Measurements from ENCODE around the gene SHH.

SHH gene

DNA sequence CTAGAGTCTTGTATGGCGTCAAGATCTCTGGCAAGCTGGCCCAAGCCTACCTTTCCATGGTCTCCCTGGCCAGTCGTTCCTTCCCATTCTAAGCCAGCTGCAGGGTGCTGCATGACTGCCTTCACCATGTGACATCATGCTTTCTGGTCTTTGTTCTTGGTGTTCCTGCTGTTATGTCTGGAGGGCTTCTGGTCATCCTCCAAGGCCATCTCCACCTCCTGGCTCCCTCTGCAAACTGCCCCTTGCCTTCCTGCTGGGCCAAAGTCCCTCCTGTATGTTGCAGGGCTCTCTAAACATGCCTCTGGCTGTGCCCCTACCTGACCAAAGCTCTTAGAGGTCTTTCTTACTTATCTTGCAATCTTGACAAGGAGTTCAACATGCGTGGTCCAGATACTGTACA is 44.4 kb upstream of the SHH start:
- no peak for DNase-seq (ENCODE audit: extremely low read depth, low read depth)
- no peak overlapping the region for H3K4me3 ChIP-seq (replicated peaks; ENCODE audit: low read depth, low read length)
- TF ChIP-seq, protein P1, sequence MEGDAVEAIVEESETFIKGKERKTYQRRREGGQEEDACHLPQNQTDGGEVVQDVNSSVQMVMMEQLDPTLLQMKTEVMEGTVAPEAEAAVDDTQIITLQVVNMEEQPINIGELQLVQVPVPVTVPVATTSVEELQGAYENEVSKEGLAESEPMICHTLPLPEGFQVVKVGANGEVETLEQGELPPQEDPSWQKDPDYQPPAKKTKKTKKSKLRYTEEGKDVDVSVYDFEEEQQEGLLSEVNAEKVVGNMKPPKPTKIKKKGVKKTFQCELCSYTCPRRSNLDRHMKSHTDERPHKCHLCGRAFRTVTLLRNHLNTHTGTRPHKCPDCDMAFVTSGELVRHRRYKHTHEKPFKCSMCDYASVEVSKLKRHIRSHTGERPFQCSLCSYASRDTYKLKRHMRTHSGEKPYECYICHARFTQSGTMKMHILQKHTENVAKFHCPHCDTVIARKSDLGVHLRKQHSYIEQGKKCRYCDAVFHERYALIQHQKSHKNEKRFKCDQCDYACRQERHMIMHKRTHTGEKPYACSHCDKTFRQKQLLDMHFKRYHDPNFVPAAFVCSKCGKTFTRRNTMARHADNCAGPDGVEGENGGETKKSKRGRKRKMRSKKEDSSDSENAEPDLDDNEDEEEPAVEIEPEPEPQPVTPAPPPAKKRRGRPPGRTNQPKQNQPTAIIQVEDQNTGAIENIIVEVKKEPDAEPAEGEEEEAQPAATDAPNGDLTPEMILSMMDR (IDR thresholded peaks at IDR 0.05; ENCODE audit: low read depth, low read length, missing control alignments): no peak

DNA sequence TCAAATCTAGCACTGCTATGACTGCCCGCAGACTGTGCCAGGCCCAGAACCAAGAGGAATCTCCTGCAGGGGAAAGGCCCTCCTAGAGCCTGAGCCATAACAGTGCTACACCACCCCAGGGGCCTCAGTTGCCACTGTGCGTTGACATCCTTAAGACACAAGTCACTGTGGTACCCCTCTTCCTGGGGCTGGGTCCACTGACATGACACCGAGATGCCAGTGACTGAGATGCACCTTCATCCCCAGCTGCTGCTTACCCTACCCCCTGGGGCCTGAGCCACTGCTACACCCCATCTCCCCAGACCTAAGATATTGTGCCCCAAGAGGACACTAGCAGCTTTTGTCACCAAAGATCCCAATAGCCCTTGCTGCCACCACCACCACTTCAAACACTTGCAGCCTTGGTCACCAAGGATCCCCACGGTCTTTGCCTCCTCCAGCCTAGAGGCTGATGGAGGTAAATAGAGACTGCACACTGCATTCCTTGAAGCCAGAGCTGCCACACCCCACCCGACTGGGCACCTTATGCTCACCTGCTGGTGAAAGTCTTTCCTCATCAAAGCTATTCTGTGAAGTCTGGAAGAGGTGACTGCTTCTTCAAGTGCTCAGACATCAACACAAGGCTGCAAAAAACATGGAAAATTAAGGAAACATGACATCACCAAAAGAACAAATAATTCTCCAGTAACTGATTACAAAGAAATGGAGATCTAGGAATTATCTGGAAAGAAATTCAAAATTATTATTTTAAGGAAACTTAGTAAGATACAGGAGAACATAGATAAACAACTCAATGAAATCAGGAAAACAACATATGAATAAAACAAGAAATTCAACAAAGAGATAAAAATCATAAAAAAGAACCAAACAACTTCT is 40.4 kb upstream of the SHH start:
- TF ChIP-seq, protein P1 (IDR thresholded peaks at IDR 0.05; ENCODE audit: low read depth, low read length, missing control alignments): no peak
- no peak overlapping the region for H3K4me3 ChIP-seq (replicated peaks; ENCODE audit: low read depth, low read length)
- no peak for DNase-seq (ENCODE audit: extremely low read depth, low read depth)

DNA sequence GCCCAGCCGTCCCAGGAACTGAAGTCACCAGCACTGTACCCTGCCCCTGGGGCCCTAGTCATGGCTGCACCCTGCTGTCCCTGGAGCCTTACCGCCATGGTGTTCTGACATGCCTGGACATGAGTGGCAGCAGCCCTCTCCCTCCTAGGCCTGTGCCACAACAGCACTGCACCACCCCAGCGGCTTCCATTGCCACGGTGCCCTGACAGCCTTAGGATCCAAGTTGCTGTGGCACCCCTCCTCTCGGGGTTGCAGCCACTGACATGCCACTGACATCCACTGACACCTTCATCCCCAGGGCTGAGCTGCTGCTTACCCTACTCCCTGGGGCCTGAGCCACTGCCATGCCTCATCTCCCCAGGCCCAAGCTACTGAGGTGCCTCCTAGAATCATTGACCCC is 39.6 kb upstream of the SHH start:
- TF ChIP-seq, protein P1 (IDR thresholded peaks at IDR 0.05; ENCODE audit: low read depth, low read length, missing control alignments): no peak
- H3K4me3 ChIP-seq (replicated peaks; ENCODE audit: low read depth, low read length): no peak overlapping the region
- DNase-seq (ENCODE audit: extremely low read depth, low read depth): no peak

DNA sequence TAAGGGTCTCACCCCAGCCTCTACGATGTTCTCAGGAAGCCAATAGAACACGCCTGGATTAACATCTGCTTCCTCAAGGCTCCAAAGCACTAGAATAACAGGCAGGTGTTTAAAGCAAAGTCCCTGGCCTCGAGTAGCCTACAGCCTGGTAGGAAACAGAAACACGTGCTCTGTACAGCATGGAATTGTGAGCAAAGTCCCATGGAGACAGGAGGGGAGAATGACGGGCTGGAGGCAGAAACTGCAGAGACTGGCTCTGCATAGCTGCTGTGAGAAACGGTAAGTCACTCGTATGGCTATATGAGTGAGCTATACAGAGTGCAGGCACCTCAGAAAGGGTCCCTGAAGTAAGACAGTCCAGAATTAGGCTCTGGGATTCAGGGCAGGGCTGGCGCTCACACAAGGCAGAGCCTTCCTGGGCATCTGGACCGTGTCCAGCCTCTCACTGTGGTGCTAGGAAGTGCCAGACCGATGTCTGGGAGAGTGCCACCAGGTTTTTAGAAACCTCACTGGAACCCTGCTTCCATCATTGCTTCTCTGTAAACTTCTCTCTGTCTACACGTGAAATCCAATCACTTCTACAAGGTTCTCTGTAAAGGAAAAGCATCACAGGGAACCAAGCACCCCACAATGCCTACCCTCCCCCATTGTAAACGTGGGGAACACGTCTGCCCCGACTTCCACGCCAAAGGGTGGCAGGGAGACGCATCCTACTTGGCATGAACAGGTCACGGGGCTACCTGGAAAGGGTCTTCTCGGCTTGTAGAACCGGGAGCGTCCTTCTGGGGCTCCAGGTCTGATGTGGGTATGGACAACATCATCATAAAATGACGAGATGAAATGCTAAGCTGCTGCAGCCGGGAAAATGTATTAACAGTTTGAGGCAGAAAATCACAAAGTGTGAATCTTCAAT is 38.8 kb upstream of the SHH start:
- TF ChIP-seq, protein P1 (IDR thresholded peaks at IDR 0.05; ENCODE audit: low read depth, low read length, missing control alignments): no peak

DNA sequence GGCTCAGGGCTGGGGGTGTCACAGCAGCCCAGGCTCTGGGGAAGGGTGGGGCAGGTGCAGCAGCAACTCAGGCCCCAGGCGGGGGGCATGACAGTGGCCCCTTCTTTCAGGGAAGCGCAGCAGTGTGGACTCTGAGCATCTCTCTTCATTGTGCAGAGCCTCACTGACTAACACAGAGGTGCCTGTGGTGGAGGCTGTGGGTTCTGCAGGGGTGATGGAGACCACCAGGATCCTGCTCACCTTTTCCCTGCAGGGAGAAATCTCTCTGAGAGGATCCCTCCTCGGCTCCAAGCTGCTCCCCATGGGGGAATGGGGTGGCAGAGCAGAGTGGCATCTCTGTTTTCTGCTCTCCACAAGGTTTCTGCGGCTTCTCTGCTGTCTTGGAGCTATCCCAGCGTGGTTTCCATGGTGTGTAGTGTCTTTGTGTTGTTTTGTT is 37.8 kb upstream of the SHH start:
- H3K4me3 ChIP-seq (replicated peaks; ENCODE audit: low read depth, low read length): no peak overlapping the region
- DNase-seq (ENCODE audit: extremely low read depth, low read depth): no peak
- TF ChIP-seq, protein P1 (IDR thresholded peaks at IDR 0.05; ENCODE audit: low read depth, low read length, missing control alignments): no peak

More for the DNA sequence above, 38.8 kb upstream of the SHH start:
- no peak overlapping the region for H3K4me3 ChIP-seq (replicated peaks; ENCODE audit: low read depth, low read length)
- no peak for DNase-seq (ENCODE audit: extremely low read depth, low read depth)

DNA sequence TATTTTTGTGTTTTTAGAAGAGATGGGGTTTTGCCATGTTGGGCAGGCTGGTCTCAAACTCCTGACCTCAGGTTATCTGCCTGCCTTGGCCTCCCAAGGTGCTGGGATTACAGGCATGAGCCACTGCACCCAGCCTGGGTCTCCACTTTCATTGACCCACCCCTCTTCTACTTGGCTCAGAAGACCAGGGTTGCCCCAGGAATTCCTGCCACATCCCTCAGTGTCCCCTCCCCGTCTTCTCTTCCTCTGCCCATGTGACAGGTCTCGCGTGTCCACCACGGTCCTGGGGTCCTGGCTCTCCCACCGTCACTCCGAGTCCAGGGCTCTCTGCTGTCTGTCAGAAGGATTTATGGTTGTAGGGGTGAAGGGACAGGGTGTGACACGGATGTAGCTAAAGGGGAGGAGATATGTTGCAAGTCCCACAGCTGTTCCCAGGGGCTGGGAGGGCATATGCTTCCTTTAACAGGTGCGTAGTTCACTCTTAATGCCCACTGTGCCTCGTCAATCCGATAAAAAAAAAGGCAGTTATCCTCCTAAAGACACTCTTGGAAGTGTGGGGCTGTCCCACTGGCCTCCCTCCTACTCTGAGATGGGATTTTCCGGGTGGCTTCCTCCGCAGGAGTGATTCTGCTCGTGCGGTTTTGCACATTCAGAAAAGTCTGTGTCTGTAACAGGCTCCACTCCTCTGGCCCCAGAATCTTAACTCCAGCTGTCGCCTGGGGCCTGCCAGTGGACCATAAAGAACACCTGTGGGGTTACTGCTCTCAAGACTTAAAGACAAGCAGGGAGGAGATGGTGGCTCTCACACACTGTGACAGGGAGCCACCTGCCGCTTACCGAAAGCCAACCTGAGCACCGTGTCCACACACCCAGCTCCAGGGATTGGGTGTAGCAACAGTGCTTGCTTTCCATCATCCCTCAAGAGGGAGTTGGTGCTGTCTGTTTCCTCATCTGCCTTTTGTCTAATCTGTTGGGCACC is 36.7 kb upstream of the SHH start:
- TF ChIP-seq, protein P1 (IDR thresholded peaks at IDR 0.05; ENCODE audit: low read depth, low read length, missing control alignments): no peak
- no peak overlapping the region for H3K4me3 ChIP-seq (replicated peaks; ENCODE audit: low read depth, low read length)
- DNase-seq (ENCODE audit: extremely low read depth, low read depth): no peak
